HG03108 (cell line): Measurements from ENCODE around the gene CD300A.
"Not testable (repeated sequence)": the region's sequence is repeated elsewhere in the genome, so short reads cannot be mapped to it uniquely, and the experiment has no call there.

Experiments
- ATAC-seq: cut with Tn5 transposase; IDR thresholded peaks from one replicate; pipeline ENCODE4 v1.9.1; 2021; ENCODE audit warnings: moderate library complexity; ENCODE audit not compliant: unreplicated experiment

The CD300A gene

GRCh38 chr17:74478420-74479100, 12.1 kb downstream of the CD300A start:
- no peak for ATAC-seq

- no peak for ATAC-seq
Observed at GRCh38 chr17:74480290-74480689, 13.9 kb downstream of the CD300A start.

- ATAC-seq, result no peak
Observed at GRCh38 chr17:74481621-74482020, 15.2 kb downstream of the CD300A start.

GRCh38 chr17:74484066-74484465, 17.6 kb downstream of the CD300A start:
- no peak for ATAC-seq

GRCh38 chr17:74485022-74485743, 18.7 kb downstream of the CD300A start:
- ATAC-seq, result no peak

GRCh38 chr17:74485841-74486240, 19.4 kb downstream of the CD300A start:
- ATAC-seq, result no peak

GRCh38 chr17:74488276-74488675, 21.8 kb downstream of the CD300A start:
- not testable (repeated sequence) for ATAC-seq

GRCh38 chr17:74490716-74491115, 24.3 kb downstream of the CD300A start:
- ATAC-seq, result no peak

- no peak for ATAC-seq
Observed at GRCh38 chr17:74491626-74492025, 25.2 kb downstream of the CD300A start.

- ATAC-seq, result no peak
Observed at GRCh38 chr17:74493331-74493833, 26.9 kb downstream of the CD300A start.

GRCh38 chr17:74497471-74497870, 31.0 kb downstream of the CD300A start:
- ATAC-seq, result no peak

- ATAC-seq, result no peak
Observed at GRCh38 chr17:74499992-74500391, 33.6 kb downstream of the CD300A start.

GRCh38 chr17:74502861-74503260, 36.4 kb downstream of the CD300A start:
- no peak for ATAC-seq

GRCh38 chr17:74503949-74504348, 37.5 kb downstream of the CD300A start:
- not testable (repeated sequence) for ATAC-seq

- ATAC-seq, result no peak
Observed at GRCh38 chr17:74508156-74508555, 41.7 kb downstream of the CD300A start.

- ATAC-seq, result no peak
Observed at GRCh38 chr17:74512036-74512435, 45.6 kb downstream of the CD300A start.

- ATAC-seq, result peak; percentile 56
Observed at GRCh38 chr17:74512624-74513091, 46.2 kb downstream of the CD300A start.

GRCh38 chr17:74513987-74514631, 47.7 kb downstream of the CD300A start:
- ATAC-seq, result no peak

GRCh38 chr17:74514632-74515334, 48.3 kb downstream of the CD300A start:
- no peak for ATAC-seq

- ATAC-seq, result no peak
Observed at GRCh38 chr17:74515941-74516340, 49.5 kb downstream of the CD300A start.
